Eye (tissue), 1 donor: ENCODE measurements around the gene MDH2.
"Not testable (repeated sequence)": the region's sequence is repeated elsewhere in the genome, so short reads cannot be mapped to it uniquely, and the experiment has no call there.

ENCODE experiments used
- DNase-seq: peaks from one replicate; pipeline ENCODE4 v3.0.0-alpha.2; 2015

The MDH2 gene

DNA sequence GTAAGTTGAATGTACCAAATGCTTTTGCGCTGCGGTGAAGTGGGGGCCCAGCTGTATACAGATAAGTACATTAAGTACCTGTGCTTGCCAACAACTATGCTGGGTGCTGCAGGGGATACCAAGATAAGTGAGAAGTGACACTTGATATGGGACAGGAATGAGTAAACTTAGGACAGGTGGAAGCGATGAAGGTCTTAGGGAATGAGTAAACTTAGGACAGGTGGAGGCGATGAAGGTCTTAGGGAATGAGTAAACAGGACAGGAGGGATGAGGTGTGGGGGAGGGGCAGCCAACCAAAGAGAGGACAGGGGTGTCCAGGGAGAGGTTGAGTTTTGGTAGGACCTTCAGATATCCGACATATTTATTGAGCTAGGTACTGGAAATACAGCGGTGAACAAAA is 1.4 kb downstream of the MDH2 start:
- no peak for DNase-seq

DNA sequence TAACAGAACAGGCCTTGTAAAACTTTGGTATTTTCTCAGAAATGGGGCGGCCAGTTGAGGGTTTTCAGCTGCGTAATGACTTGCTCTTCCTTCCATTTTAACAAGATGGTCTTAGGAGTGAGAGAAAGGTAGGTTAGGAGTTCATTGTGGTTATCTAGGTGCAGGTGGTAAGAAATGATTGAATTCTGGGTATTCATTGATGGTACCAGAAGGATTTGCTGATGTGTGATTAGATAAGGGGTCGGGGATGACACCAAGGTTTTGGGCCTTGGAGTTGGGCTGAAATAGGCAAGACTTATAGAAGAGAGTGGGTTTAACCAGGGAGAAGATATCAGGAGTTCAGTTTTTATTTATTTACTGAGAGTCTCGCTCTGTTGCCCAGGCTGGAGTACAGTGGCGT is 2.6 kb downstream of the MDH2 start:
- DNase-seq, result no peak

DNA sequence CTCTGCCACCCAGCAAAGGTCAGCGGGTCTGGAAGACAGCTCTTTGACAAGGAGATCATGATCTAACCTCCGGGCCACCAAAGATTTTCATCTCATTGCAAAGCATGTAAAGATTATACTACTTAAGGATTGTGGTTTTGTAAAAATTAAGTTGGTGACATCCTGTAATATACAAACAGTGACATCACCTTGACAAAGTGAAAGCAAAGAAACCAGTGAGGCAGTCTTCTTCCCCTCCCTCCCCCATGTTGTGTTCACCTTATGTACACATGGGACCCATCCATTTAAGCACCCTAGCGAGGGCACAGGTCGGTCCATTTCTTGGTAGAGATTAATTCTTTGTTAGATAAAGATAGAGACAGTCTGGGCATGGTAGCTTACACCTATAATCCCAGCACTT is 3.9 kb downstream of the MDH2 start:
- no peak for DNase-seq

DNA sequence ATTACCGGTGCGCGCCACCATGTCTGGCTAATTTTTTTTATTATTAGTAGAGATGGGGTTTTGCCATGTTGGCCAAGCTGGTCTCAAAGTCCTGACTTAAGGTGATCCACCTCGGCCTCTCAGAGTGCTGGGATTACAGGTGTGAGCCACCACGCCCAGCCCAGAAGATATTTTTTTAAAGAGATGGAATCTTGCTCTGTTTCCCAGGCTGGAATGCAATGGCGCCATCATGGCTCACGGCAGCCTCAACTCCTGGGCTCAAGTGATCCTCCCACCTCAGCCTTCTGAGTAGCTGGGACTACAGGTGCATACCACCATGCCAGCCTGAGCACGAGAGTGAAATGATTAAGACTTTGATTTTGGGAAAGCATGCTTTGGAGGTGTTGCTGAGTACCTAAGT is 4.8 kb downstream of the MDH2 start:
- DNase-seq, result not testable (repeated sequence)

DNA sequence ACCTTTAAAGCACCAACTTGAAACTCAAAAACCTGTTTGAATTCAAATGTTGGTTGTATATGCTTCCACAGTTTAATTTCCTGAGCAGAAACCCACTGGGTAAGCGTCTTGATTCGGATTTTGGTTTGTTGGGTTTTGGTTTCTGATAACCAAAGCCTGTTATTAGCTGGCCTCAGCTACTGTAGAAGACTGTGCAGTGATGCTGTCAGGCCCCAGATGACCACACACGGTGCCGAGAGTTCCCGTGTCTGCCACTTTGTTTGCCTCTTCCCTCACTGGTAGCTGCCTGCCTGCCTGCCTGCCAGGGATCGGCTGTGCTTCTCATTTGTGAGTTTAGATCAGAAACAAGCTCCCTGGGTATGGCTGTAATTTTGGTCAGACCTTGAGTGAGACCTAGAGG is 5.6 kb downstream of the MDH2 start:
- DNase-seq, result no peak

DNA sequence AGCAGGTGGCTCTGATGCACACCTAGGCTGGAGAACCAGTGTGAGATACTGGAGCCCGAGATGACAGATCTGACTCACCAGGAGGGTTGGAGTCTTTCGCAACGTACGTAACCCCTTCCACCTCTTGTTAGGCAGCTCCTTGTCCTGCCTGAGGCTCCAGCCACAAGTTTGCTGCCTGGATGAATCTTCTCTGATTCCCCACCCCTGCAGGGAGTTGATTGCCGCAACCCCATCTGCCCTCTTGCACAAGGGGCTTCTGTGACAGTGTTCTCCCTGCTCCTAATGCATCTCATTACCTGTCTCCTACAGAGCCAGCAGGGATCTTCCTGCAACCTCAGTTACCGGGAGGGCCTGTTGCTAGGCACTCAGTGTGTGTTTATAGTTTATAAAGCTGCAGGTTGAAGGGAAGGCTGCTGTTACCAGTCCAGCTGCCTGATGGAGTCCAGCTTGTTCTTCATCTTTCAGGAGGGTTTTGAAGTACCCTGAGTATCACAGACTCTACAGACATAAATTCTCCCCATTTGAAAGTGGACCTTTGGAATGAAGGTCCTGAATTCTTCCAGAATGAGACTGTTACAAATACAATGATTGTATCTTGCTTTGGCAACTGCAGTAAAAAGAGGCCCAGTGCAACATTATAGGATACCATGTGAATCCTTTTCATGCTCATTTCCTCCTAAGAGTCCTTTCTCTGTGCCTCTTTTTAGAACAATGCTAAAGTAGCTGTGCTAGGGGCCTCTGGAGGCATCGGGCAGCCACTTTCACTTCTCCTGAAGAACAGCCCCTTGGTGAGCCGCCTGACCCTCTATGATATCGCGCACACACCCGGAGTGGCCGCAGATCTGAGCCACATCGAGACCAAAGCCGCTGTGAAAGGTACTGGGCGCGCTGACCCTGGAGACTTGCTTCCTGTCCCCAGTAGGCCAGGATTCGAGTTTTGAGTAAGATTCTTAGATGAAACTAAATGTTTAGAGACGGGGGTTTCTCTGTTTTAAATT is 6.5 kb downstream of the MDH2 start:
- no peak for DNase-seq

DNA sequence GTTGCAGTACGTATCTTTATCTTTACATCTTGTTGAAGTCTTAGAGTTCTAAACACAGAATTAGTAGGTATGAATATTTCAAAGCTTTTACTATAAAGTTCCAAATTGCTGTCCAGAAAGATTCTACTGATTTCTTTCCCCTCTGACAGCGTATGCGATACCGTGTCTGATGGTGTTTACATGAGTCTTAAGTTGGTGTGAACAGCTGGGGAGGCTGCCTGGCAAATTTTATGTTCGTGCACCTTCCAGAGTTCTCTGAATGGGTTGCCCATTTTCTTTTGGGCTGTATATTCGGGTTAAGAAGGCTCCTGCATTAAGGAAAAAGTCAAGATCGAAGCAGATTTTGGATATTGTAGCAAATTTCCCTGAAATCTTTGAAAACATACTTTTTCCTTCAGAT is 8.3 kb downstream of the MDH2 start:
- DNase-seq, result no peak

DNA sequence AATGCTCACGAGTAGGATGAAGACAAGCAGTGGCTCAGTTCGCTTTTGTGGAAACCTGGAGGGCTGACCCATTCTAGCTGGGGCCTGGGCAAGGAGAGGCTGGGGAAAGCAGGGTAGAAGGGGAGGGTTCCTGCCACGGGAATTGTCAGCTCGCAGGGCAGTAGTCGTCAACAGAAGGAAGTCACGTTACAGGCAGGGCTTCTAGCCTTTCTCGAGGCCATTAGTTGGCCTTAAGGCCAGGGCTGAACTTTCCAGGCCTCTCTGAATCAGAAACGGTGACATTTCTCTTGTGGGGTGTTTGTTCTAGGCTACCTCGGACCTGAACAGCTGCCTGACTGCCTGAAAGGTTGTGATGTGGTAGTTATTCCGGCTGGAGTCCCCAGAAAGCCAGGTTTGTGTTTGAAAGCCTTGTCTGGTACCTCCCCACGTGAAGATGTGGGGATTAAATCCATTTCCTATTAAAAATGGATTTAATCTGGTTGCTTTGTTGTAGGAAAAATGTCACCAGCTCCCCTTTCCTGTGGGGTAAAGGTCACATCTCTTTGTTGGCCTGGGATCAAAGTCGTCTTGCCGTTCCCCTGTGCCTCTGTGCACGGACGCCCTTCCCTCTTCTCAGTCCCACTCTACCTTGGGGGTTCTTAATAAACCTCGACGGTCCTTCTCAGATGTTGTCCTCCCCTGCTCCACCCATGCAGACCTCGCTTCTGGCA is 9.4 kb downstream of the MDH2 start:
- no peak for DNase-seq

DNA sequence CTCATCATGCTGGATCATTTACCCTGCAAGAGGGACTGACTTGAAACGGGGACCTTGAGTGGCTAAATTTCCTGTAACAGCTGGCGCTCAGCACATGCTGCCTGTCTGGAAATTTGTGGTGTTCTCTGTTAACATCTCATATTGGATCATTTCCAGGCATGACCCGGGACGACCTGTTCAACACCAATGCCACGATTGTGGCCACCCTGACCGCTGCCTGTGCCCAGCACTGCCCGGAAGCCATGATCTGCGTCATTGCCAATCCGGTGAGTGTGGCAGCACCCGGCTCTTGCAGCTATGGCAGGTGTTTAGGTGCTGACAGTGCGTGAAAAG is 9.9 kb downstream of the MDH2 start:
- DNase-seq, result no peak

DNA sequence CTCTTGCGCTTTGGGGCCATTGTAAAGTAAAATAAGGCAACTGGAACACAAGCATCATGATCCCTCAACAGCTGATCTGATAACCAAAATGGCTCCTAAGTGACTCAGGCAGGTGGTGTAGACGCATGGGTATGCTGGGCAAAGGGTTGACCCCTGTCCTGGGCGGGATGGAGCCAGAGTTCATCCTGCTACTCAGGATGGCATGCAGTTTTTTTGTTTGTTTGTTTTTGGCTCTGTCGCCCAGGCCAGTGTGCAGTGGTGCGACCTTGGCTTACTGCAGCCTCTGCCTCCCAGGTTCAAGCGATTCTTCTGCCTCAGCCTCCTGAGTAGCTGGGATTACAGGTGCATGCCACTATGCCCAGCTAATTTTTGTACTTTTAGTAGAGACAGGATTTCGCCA is 10.8 kb downstream of the MDH2 start:
- not testable (repeated sequence) for DNase-seq

DNA sequence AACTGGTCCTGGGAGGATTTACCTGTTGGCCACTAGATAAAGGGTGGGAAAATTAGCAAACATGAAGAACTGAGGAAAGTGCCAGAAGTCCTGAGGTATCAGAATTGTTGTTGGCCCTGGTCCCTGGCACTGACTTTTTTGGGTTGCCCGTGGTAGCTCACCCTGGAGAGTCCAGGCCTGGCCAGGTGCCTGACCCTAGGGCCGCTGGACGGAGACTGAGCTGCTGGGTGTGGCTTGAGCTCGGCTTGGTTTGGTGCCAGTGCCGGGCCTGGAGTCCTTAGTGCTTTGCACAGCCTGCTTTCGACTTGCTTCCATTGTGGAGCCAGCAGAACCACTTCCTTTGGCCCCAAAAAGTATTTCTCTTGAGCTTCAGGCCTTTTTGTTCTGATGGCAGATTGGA is 12.9 kb downstream of the MDH2 start:
- no peak for DNase-seq

DNA sequence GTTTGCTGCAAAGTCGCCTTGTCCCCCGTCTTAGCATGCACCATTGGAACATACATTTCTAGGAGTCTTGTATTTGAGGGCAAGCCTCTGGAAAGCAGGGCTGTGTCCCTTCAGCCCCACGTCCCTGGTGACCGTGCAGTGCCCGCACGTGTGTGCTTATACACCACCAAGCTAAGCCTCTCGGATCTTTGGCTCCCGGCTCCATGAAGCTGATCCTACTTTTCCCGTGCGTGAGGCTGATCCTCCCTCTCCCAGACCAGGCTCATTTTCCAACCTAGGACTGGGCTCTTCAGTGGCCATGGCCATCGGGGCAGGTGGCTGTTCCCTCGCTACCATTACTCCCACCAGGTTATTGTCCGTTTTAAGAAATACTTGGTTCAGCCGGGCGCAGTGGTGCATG is 14.3 kb downstream of the MDH2 start:
- DNase-seq, result no peak

DNA sequence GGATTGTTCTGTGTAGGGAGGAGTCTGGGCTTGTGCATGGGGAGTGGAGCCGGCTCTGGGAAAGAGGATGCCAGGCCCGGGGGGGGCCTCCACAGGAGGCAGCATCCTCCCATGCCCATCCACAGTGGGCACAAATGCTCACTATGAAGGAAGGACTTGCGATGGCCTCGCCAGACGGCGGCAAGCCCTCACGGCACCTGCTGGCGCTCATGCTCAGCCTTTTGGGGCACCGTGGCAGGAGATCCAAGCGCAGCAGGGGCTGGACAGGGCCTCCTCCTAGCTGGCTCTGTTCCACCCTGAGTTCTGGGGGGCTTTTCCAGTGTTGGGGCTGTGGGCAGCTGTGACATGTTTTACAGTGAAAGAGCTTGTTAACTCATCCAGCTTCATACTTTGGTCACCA is 15.2 kb downstream of the MDH2 start:
- no peak for DNase-seq

DNA sequence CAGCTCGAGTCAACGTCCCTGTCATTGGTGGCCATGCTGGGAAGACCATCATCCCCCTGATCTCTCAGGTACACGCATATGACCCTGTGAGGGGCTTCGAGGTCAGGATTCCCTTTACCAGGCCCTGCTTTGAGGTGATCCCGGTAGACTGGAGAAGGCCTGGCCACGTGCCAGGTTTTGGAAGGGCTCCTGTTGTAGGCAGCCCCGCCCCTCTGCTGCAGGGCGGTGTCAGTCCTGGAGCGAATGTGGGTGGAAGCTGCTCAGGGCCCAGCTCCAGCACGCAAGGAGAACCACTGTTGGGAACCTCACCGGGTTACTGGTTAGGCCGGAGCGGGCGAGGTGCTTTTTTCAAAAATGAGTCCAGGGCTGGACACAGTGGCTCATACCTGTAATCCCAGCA is 15.6 kb downstream of the MDH2 start:
- no peak for DNase-seq

DNA sequence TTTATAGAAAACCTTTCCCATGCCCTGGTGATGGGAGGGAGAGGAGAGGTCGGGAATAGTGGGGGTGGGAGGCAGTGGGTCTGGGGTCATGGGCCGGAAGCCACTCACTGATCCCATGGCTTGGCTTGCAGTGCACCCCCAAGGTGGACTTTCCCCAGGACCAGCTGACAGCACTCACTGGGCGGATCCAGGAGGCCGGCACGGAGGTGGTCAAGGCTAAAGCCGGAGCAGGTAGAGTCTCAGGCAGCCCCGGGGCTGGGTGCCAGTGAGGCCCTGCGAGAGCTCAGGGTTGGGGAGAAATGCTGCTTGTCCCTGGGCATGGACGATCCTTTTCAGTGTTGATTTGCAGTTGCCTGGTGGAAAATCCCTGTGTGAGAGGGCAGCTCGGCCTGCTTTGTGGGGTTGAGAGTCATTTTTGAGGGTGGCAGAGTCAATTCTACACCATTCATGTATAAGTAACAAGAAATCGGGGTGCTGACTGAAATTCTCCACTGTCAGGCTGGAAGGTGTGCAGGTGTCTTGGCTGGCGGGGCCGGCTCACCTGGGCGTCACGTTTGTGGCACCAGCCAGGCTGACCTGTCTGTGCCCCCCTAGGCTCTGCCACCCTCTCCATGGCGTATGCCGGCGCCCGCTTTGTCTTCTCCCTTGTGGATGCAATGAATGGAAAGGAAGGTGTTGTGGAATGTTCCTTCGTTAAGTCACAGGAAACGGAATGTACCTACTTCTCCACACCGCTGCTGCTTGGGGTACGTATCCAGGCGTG is 16.5 kb downstream of the MDH2 start:
- no peak for DNase-seq

DNA sequence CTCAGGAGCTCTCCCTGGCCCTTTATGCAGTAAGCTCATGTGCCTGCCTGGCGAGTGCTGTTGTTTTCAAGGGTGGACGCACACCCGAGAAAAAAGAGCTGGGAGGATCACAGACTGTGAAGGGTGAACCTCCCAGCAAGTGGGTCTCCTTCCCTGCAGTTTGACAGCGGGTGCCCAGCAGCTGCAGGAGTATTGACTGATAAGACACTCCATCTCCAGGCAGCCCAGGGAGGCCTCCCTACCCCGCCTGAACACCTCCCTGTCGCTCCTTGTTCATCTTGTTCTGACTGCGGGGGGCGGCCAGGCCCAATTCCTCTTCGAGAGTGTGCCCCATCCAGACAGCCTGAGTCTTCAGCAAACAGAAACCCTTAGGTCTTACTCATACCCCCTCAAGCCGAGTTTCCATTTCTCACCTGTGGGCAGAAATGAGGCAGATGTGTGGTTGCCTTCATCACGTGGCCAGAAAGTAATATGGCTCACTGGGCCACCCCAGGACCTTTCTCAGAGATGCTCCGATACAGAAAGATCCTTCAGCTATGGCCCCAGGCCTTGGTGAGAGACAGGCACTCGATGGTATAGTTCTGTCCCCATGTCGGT is 17.2 kb downstream of the MDH2 start:
- DNase-seq, result no peak

DNA sequence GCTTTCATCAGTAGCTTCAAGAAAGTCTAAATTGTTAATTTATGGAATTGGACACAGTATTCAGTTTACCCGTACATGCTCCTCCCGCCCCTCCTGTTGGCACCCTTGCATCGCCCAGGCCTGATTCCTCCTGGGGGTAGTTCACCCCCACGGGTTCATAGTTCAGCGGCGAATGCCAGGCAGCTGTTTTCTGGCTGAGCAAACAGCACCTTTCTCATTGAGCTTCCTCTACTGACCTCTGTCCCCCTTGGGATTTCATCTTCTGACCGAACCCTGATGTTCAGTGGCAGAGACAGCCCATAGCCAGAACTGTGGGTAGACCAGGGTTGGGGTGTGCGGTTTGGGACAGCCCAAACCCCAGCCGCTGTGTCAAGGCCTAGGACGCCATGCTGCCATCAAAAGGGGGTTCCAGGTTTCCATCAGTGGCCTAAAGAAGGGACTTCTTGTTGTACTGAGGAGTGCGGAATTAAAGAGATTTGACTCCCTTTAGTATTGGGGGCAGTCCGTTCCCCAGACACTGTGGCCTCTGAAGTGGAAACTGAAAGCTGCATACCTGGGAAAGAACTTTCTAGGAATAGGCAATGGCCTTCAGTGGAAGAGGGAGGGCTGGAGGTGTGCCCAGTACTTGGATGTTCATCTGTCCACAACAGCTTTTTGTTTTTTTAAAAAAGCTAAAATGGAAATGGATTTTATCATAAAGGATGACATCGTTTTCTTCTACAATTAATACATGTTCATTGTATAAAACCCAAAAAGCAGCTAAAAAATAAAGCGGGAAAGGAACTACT is 19.0 kb downstream of the MDH2 start:
- DNase-seq, result no peak

DNA sequence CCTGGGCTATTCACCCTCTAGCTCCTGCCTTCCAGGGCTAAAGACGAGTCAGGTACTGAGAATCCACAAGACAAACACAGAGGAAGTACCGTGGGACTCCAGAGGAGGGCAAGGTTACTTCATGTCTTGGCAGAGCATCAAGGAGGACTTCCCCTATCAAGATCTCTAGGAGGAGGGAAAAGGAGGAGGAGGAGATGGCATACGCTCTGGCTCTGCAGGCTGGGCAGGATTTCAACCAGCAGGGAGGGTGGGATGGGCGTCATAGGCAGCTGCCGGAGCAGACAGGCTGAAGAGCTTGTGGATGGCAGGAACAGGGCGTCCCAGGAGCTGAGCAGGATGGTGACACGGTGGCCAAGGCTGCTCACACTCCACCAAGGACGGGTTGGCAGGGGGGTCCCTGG is 21.3 kb downstream of the MDH2 start:
- DNase-seq, result peak; percentile 22

DNA sequence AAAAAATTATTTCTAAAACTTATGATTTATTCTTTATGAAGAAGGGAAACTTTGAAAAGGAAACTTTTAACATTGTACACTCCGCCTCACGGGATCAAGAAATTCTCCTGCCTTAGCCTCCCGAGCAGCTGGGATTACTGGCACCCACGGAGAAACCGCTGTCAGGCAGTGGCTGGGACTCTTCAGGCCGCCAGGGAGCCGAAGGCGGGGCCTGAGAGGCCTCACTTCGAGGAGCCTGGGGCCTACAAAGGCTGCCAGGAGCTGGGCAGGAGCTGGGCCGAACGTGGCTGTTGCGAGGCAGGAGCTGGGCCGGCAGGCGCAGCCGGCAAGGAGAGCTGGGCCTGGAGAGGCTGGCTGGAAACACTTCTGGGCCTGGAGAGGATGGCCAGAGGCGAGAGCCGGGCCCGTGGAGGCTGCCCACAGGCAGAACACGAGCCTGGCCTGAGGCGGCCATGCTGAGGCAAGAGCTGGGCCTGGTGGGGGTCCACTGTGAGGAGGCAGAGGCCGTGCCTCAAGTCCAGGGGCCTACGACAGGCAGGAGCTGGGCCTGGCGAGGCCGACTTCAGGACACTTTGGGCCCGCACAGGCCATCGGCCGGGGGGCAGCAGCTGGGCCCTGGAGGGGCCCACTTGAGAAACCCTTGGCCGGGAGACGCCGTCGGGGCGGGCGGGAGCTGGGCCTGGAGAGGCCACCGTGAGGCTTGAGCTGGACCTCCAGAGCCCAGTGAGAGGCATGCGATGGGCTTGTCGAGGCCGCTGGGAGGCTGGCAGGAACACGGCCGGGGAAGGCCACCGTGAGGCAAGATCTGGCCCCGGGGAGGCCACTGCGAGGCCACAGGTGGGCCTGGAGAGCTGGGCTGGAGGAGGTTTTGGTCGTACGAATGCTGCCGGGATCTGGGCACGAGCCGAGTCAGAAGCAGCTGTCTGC is 23.7 kb downstream of the MDH2 start:
- DNase-seq, result no peak

DNA sequence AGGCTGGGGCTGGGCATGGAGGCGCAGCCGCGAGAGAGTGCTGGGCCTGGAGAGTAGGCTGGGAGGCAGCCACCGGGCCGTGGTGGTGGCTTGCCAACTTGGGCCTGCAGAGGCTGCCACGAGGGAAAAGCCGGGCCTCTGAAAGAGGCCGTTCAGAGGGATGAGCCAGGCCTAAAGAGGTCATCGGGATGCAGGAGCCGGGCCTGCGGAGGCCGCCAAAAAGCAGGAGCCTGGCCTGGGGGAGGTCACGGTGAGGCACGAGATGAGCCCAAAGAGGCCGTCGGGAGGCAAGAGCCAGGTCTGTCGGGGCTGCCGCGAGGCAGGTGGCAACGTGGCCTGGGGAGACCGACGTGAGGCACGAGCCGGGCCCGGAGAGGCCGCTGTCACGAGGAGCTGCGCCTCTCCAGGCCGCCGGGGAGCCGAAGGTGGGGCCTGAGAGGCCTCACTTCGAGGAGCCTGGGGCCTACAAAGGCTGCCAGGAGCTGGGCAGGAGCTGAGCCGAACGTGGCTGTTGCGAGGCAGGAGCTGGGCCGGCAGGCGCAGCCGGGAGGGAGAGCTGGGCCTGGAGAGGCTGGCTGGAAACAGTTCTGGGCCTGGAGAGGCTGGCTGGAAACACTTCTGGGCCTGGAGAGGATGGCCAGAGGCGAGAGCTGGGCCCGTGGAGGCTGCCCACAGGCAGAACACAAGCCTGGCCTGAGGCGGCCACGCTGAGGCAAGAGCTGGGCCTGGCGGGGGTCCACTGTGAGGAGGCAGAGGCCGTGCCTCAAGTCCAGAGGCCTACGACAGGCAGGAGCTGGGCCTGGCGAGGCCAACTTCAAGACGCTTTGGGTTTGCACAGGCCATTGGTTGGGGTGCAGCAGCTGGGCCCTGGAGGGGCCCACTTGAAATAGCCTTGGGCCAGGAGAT is 24.6 kb downstream of the MDH2 start:
- no peak for DNase-seq
